SK-N-SH treated with all-trans-retinoic acid at 6 μM for 48 hours (cell line): ENCODE measurements around the gene CEP192.
A peak's percentile ranks its signal among the peaks of the same experiment; 100 is the strongest.

Source experiments
- ATAC-seq: fragments of 200-7000 bp; cut with Tn5 transposase; 3 replicates; pipeline ENCODE4 v1.9.1; 2020; ENCODE audit warnings: mild to moderate bottlenecking, moderate library complexity
- ARNTL ChIP-seq: fragments of 450-650 bp; formaldehyde crosslinking; IDR thresholded peaks from 2 replicates; pipeline ENCODE4 v1.5.0; 2020; ENCODE audit warnings: low read depth, mild to moderate bottlenecking, moderate library complexity, borderline replicate concordance
- BACH2 ChIP-seq: fragments of 250-450 bp; sonication (Bioruptor Pico); IDR thresholded peaks from 2 replicates; pipeline ENCODE4 v1.9.0; 2021; ENCODE audit warnings: mild to moderate bottlenecking, borderline replicate concordance
- CREB5 ChIP-seq: fragments of 250-450 bp; sonication (Bioruptor Pico); IDR thresholded peaks from 2 replicates; pipeline ENCODE4 v1.5.1; 2020; ENCODE audit warnings: low read depth, mild to moderate bottlenecking, moderate library complexity
- CSDC2 ChIP-seq: fragments of 250-450 bp; sonication (Bioruptor Pico); IDR thresholded peaks from 2 replicates; pipeline ENCODE4 v1.5.0; 2020; ENCODE audit warnings: mild to moderate bottlenecking, moderate library complexity
- CSRNP3 ChIP-seq: fragments of 250-450 bp; sonication (Bioruptor Pico); IDR thresholded peaks from 2 replicates; pipeline ENCODE4 v1.5.1; 2021; ENCODE audit warnings: mild to moderate bottlenecking, moderate library complexity
- ESRRG ChIP-seq: fragments of 250-450 bp; sonication (Bioruptor Pico); IDR thresholded peaks from 2 replicates; pipeline ENCODE4 v1.6.1; 2021; ENCODE audit warnings: mild to moderate bottlenecking
- GLIS3 ChIP-seq: fragments of 250-450 bp; sonication (Bioruptor Pico); IDR thresholded peaks from 2 replicates; pipeline ENCODE4 v1.5.0; 2020; ENCODE audit warnings: mild to moderate bottlenecking, moderate library complexity
- ISL1 ChIP-seq: fragments of 250-450 bp; sonication (Bioruptor Pico); IDR thresholded peaks from 2 replicates; pipeline ENCODE4 v2.1.2; 2022; ENCODE audit warnings: mild to moderate bottlenecking, moderate library complexity
- OSR1 ChIP-seq: fragments of 250-450 bp; sonication (Bioruptor Pico); IDR thresholded peaks from 2 replicates; pipeline ENCODE4 v1.8.0; 2022; ENCODE audit warnings: moderate library complexity, mild to moderate bottlenecking, inconsistent platforms
- PATZ1 ChIP-seq: fragments of 250-450 bp; sonication (Bioruptor Pico); IDR thresholded peaks from 2 replicates; pipeline ENCODE4 v1.8.0; 2020; ENCODE audit warnings: mild to moderate bottlenecking, moderate library complexity, borderline replicate concordance
- POU6F1 ChIP-seq: fragments of 250-450 bp; sonication (Bioruptor Pico); IDR thresholded peaks from 2 replicates; pipeline ENCODE4 v1.8.0; 2021; ENCODE audit warnings: low read depth, mild to moderate bottlenecking, moderate library complexity, borderline replicate concordance
- PPARA ChIP-seq: fragments of 250-450 bp; sonication (Bioruptor Pico); IDR thresholded peaks from 2 replicates; pipeline ENCODE4 v1.5.0; 2020; ENCODE audit warnings: mild to moderate bottlenecking, borderline replicate concordance
- RARB ChIP-seq: fragments of 250-450 bp; sonication (Bioruptor Pico); IDR thresholded peaks from 2 replicates; pipeline ENCODE4 v1.8.0; 2021; ENCODE audit warnings: mild to moderate bottlenecking, moderate library complexity
- SNAI2 ChIP-seq: fragments of 250-450 bp; sonication (Bioruptor Pico); IDR thresholded peaks from 2 replicates; pipeline ENCODE4 v1.5.0; 2020; ENCODE audit warnings: mild to moderate bottlenecking, moderate library complexity
- TCF4 ChIP-seq: fragments of 250-450 bp; sonication (Bioruptor Pico); IDR thresholded peaks from 2 replicates; pipeline ENCODE4 v1.8.0; 2021; ENCODE audit warnings: mild to moderate bottlenecking, moderate library complexity, borderline replicate concordance
- TOX ChIP-seq: fragments of 250-450 bp; sonication (Bioruptor Pico); IDR thresholded peaks from 2 replicates; pipeline ENCODE4 v1.8.0; 2021; ENCODE audit warnings: mild to moderate bottlenecking, moderate library complexity, borderline replicate concordance
- TSHZ2 ChIP-seq: fragments of 250-450 bp; sonication (Bioruptor Pico); IDR thresholded peaks from 2 replicates; pipeline ENCODE4 v1.5.0; 2020; ENCODE audit warnings: mild to moderate bottlenecking, moderate library complexity
- ZC3H10 ChIP-seq: fragments of 250-450 bp; sonication (Bioruptor Pico); IDR thresholded peaks from 2 replicates; pipeline ENCODE4 v1.5.1; 2021; ENCODE audit warnings: mild to moderate bottlenecking, moderate library complexity
- ZFP3 ChIP-seq: fragments of 250-450 bp; sonication (Bioruptor Pico); IDR thresholded peaks from 2 replicates; pipeline ENCODE4 v1.5.0; 2020; ENCODE audit warnings: mild to moderate bottlenecking, moderate library complexity
- ZFP30 ChIP-seq: fragments of 450-650 bp; formaldehyde crosslinking; IDR thresholded peaks from 2 replicates; pipeline ENCODE4 v1.5.0; 2022; ENCODE audit warnings: mild to moderate bottlenecking, moderate library complexity
- ZNF70 ChIP-seq: fragments of 450-650 bp; formaldehyde crosslinking; IDR thresholded peaks from 2 replicates; pipeline ENCODE4 v1.5.0; 2020; ENCODE audit warnings: mild to moderate bottlenecking, moderate library complexity
- ZNF8 ChIP-seq: fragments of 450-650 bp; formaldehyde crosslinking; IDR thresholded peaks from 2 replicates; pipeline ENCODE4 v1.5.0; 2020; ENCODE audit warnings: mild to moderate bottlenecking, moderate library complexity

CEP192 gene

GRCh38 chr18:13032173-13032572, 41.0 kb downstream of the CEP192 start:
- TF ChIP-seq ZFP3 (CRISPR knock-in tag) (no peak), SNAI2 (CRISPR knock-in tag) (no peak), ZNF70 (CRISPR knock-in tag) (no peak), PATZ1 (CRISPR knock-in tag) (no peak), ZC3H10 (CRISPR knock-in tag) (no peak), TSHZ2 (CRISPR knock-in tag) (no peak), BACH2 (CRISPR knock-in tag) (no peak), CSRNP3 (no peak), TOX (CRISPR knock-in tag) (no peak), CREB5 (CRISPR knock-in tag) (no peak), PPARA (CRISPR knock-in tag) (no peak), OSR1 (CRISPR knock-in tag) (no peak), RARB (no peak), CSDC2 (no peak), GLIS3 (no peak)
- TF ChIP-seq, all 23 proteins: peak for 0
- ATAC-seq, result no peak

GRCh38 chr18:13035249-13035914, 44.2 kb downstream of the CEP192 start:
- TF ChIP-seq TCF4 (CRISPR knock-in tag) (no peak), ZNF70 (CRISPR knock-in tag) (no peak), GLIS3 (no peak), ZFP30 (CRISPR knock-in tag) (no peak), BACH2 (CRISPR knock-in tag) (no peak), PPARA (CRISPR knock-in tag) (no peak), PATZ1 (CRISPR knock-in tag) (no peak), OSR1 (CRISPR knock-in tag) (no peak), ZNF8 (CRISPR knock-in tag) (no peak), SNAI2 (CRISPR knock-in tag) (no peak), CREB5 (CRISPR knock-in tag) (no peak), ISL1 (CRISPR knock-in tag) (no peak), TOX (CRISPR knock-in tag) (no peak), CSRNP3 (no peak), ESRRG (CRISPR knock-in tag) (no peak), ARNTL (CRISPR knock-in tag) (no peak), CSDC2 (no peak), ZFP3 (CRISPR knock-in tag) (no peak), POU6F1 (CRISPR knock-in tag) (no peak)
- ATAC-seq, result peak; percentile 74
